Measurements from ENCODE around the gene KDM4B. TPM values are rescaled to one million over a fixed set of nuclear protein-coding genes. Genes with fewer than 3 reads are reported as not detected.

KDM4B gene
- total RNA-seq, 1 experiment from 2014 or later = 43.7 TPM

- Histone ChIP-seq H3K23me2 (ENCODE audit: insufficient read length, low read depth, low read length, poor library complexity, severe bottlenecking) (peaks cover 3% of the 10 kb centered on the region), H3K56ac (ENCODE audit: insufficient read length, low read depth, low read length) (no peak overlapping the region), H3K27me3 (ENCODE audit: insufficient read depth, low read length) (no peaks in the 10 kb centered on the region), H3K4ac (ENCODE audit: low read depth, low read length) (no peak overlapping the region), H4K20me1 (ENCODE audit: control insufficient read depth, insufficient read depth, insufficient read length) (no peaks in the 10 kb centered on the region), H3K27ac (ENCODE audit: insufficient read length, low read depth, low read length) (no peak overlapping the region), H3T11ph (ENCODE audit: low read length) (no peak overlapping the region), H2AFZ (ENCODE audit: low read length) (no peak overlapping the region), H3K9me3 (ENCODE audit: control insufficient read depth, low read depth, low read length) (no peaks in the 10 kb centered on the region), H2BK120ac (ENCODE audit: low read depth, low read length, poor library complexity, severe bottlenecking) (no peak overlapping the region), H3K23ac (ENCODE audit: insufficient read length, low read depth, low read length) (no peak overlapping the region), H4K5ac (ENCODE audit: insufficient read length, low read depth, low read length) (no peak overlapping the region), H3K4me1 (ENCODE audit: insufficient read depth, low read length) (peaks cover 3% of the 10 kb centered on the region; the same call in 1 of the 2 replicates), H2AK5ac (ENCODE audit: insufficient read length, low read length) (no peak overlapping the region), H2BK20ac (ENCODE audit: low read depth, low read length, poor library complexity, severe bottlenecking) (no peak overlapping the region), H2BK12ac (ENCODE audit: insufficient read length, low read depth, low read length) (no peak overlapping the region), H3K4me2 (ENCODE audit: insufficient read depth, insufficient read length, low read length) (no peak overlapping the region), H4K8ac (replicated peaks; ENCODE audit: insufficient read length, low read depth, low read length) (no peak overlapping the region), H2BK15ac (ENCODE audit: low read depth, low read length) (no peak overlapping the region), H4K91ac (ENCODE audit: insufficient read length, low read depth, low read length) (no peak overlapping the region), H3K14ac (ENCODE audit: insufficient read depth, low read length) (no peak overlapping the region), H3K79me2 (ENCODE audit: insufficient read depth, low read length) (no peaks in the 10 kb centered on the region; the same call in 1 of the 2 replicates), H3K9ac (ENCODE audit: extremely low read depth, insufficient read length, low read length) (no peak overlapping the region), H3K18ac (ENCODE audit: insufficient read length, low read depth, low read length) (no peak overlapping the region), H2BK5ac (ENCODE audit: insufficient read length, low read length) (no peak overlapping the region), H3K79me1 (ENCODE audit: insufficient read depth, low read depth, low read length, poor library complexity, severe bottlenecking) (peaks cover 6% of the 10 kb centered on the region)
- no peak overlapping the region for H3K4me3 Mint-ChIP-seq
- H3K27me3 Mint-ChIP-seq (ENCODE audit: low read depth) = no peaks in the 10 kb centered on the region
- TF ChIP-seq, protein P1, sequence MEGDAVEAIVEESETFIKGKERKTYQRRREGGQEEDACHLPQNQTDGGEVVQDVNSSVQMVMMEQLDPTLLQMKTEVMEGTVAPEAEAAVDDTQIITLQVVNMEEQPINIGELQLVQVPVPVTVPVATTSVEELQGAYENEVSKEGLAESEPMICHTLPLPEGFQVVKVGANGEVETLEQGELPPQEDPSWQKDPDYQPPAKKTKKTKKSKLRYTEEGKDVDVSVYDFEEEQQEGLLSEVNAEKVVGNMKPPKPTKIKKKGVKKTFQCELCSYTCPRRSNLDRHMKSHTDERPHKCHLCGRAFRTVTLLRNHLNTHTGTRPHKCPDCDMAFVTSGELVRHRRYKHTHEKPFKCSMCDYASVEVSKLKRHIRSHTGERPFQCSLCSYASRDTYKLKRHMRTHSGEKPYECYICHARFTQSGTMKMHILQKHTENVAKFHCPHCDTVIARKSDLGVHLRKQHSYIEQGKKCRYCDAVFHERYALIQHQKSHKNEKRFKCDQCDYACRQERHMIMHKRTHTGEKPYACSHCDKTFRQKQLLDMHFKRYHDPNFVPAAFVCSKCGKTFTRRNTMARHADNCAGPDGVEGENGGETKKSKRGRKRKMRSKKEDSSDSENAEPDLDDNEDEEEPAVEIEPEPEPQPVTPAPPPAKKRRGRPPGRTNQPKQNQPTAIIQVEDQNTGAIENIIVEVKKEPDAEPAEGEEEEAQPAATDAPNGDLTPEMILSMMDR (conservative IDR thresholded peaks at IDR 0.05) = no peak
- peaks cover 7 to 9% of the 10 kb centered on the region in 2 experiments for H3K4me1 Mint-ChIP-seq
- H3K9me3 Mint-ChIP-seq = no peaks in the 10 kb centered on the region
- H3K27ac Mint-ChIP-seq = peak overlapping the region in 2 of 3 experiments; percentile 60 to 83; a peak in 1 of 7 replicates
- peaks cover 25 to 72% (median 58%) of the 10 kb centered on the region in 3 experiments for H3K36me3 Mint-ChIP-seq (ENCODE audit: insufficient read depth in 1 of 3, low read depth in 3 of 3)
- WGBS (ENCODE audit: extremely low coverage, insufficient read length, low lambda C conversion rate) = no CpG with 5 or more reads among the region's 28 CpGs
- DNase-seq = no peak
These were observed 38.2 kb upstream of the KDM4B start for GRCh38 chr19:4930664-4931063.
